HEK293 (cell line): Measurements from ENCODE around the gene PYROXD2.

Source experiments
- CTCF ChIA-PET: fragments of 350-600 bp; formaldehyde crosslinking; extraction: SDS; loops from one replicate; lab custom pipeline; 2021; ENCODE audit warnings: antibody characterized with exemption; lab: Yijun Ruan, JAX
- POLR2A ChIA-PET: fragments of 300-600 bp; formaldehyde crosslinking; extraction: SDS; loops from one replicate; lab custom pipeline; 2020; ENCODE audit warnings: antibody characterized with exemption, inconsistent platforms; lab: Yijun Ruan, JAX
- H3K27ac ChIP-seq: fragments of 200-500 bp; sonication (Bioruptor generic); 2 replicates; pipeline ENCODE4 v1.5.1; 2014; ENCODE audit warnings: low read depth, low read length, control low read depth, inconsistent platforms; ENCODE audit errors: extremely low read depth
- H3K36me3 ChIP-seq, 2 experiments: fragments of 200-500 bp in 1 of 2; sonication (Bioruptor generic) in 1 of 2; 1 replicate in 1 of 2; 2 replicates in 1 of 2; pipeline ENCODE4 v1.5.1; 2014 to 2017; ENCODE audit warnings: inconsistent platforms in 2 of 2, low read length in 2 of 2; ENCODE audit not compliant: control insufficient read depth in 2 of 2, insufficient read depth in 1 of 2
- H3K4me1 ChIP-seq: fragments of 200-500 bp; sonication (Bioruptor generic); 2 replicates; pipeline ENCODE4 v1.5.1; 2014; ENCODE audit warnings: mild to moderate bottlenecking, low read length, inconsistent platforms; ENCODE audit not compliant: control insufficient read depth, insufficient read depth
- H3K4me3 ChIP-seq: 2 replicates; pipeline ENCODE4 v1.5.1; 2011; ENCODE audit warnings: low read depth, mild to moderate bottlenecking, control low read depth, low read length, moderate library complexity
- H3K9me3 ChIP-seq: fragments of 200-500 bp; sonication (Bioruptor generic); 2 replicates; pipeline ENCODE4 v1.5.1; 2014; ENCODE audit warnings: low read depth, low read length, inconsistent platforms; ENCODE audit not compliant: control insufficient read depth, insufficient read depth
- MYNN ChIP-seq: fragments of 450-650 bp; formaldehyde crosslinking; IDR thresholded peaks from 2 replicates; pipeline ENCODE4 v1.5.1; 2016; ENCODE audit warnings: missing biosample characterization, missing genetic modification characterization, borderline replicate concordance
- OSR2 ChIP-seq: fragments of 450-650 bp; formaldehyde crosslinking; IDR thresholded peaks from 2 replicates; pipeline ENCODE4 v1.5.1; 2016; ENCODE audit warnings: missing biosample characterization, missing genetic modification characterization
- TCF7L2 ChIP-seq: IDR thresholded peaks from 2 replicates; pipeline ENCODE4 v1.6.1; 2011; ENCODE audit warnings: low read depth, mild to moderate bottlenecking, inconsistent platforms, low read length, moderate library complexity, borderline replicate concordance
- ZNF112 ChIP-seq: fragments of 450-650 bp; formaldehyde crosslinking; IDR thresholded peaks from 2 replicates; pipeline ENCODE4 v1.5.0; 2017; ENCODE audit warnings: missing biosample characterization, missing genetic modification characterization
- ZNF121 ChIP-seq: fragments of 450-650 bp; formaldehyde crosslinking; IDR thresholded peaks from 2 replicates; pipeline ENCODE4 v1.5.1; 2016; ENCODE audit warnings: missing biosample characterization, missing genetic modification characterization
- ZNF426 ChIP-seq: fragments of 450-650 bp; formaldehyde crosslinking; IDR thresholded peaks from 2 replicates; pipeline ENCODE4 v1.5.1; 2017; ENCODE audit warnings: missing biosample characterization, missing genetic modification characterization, mild to moderate bottlenecking, inconsistent platforms, moderate library complexity
- ZNF639 ChIP-seq: fragments of 450-650 bp; formaldehyde crosslinking; IDR thresholded peaks from 2 replicates; pipeline ENCODE4 v1.5.1; 2016; ENCODE audit warnings: missing biosample characterization, missing genetic modification characterization

The PYROXD2 gene

DNA sequence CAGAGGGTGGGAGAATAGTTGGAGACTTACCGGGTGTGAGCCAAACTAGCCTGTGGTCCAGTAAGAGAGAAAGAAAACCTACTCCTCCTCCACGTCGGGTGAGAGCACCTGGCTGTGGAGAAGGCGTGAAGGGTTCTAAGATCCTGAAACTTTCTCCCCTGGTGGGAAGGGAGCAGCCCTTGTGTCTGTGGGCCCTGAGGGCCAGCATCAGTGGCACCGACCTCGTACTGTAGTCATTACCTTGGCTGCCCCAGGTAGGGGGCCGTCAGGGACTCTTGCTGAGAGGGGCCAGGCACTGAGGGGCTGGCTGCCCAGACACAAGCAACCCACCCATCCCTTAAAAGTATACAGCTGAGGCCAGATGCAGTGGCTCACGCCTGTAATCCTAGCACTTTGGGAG lies 77.5 kb downstream of the PYROXD2 start:
- Histone ChIP-seq H3K4me3 (no peak overlapping the region), H3K36me3 (no peaks in the 10 kb centered on the region), H3K9me3 (no peaks in the 10 kb centered on the region), H3K4me1 (peaks cover 5% of the 10 kb centered on the region; the same call in 1 of the 2 replicates), H3K27ac (no peak overlapping the region)
- ChIA-PET POLR2A (no interaction called here), CTCF (no interaction called here)
- TF ChIP-seq ZNF639 (tag by site-specific recombination) (no peak), TCF7L2 (no peak), ZNF121 (tag by site-specific recombination) (no peak), OSR2 (tag by site-specific recombination) (no peak), MYNN (no peak), ZNF112 (tag by site-specific recombination) (no peak), ZNF426 (tag by site-specific recombination) (no peak)
